HG03095 (cell line): ENCODE data around the gene PCCA.
"Not testable (repeated sequence)": the region's sequence is repeated elsewhere in the genome, so short reads cannot be mapped to it uniquely, and the experiment has no call there.

ENCODE experiments used
- ATAC-seq: cut with Tn5 transposase; IDR thresholded peaks from one replicate; pipeline ENCODE4 v1.9.1; 2021; ENCODE audit warnings: moderate library complexity; ENCODE audit not compliant: unreplicated experiment

The PCCA gene

DNA sequence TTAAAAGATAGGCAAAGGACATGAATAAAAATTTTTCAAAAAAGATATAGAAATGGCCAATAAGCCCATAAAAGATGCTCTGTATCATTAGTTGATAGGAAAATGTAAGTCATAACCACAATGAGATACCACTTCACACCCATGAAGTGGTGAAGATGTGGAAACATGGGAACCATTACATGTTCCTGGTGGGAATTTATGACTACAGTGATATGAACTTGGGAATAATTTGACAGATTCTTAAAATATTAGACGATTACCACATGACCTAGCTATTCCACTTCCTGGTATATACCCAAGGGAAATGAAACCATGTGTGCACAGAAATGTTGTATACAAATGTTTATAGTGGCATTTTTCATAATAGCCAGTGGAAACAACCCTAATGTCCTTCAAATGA, 267.5 kb downstream of the PCCA start:
- ATAC-seq: no peak

DNA sequence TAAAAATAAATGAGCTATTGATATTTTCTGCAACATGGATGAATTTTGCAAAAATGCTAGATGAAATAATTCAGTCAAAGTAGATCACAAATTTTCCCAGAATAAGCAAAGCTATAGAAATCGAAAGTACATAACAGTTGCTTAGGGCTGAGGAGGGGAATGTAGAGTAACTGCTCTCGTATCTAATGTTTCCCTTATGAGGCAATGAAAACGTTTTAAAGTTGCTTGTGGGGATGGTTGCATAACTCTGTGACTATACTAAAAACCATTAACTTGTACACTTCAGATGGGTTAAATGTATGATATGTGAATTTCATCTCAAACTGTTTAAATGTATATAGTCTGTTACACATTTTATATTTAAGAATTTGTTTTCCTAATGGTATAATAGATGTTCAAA, 268.0 kb downstream of the PCCA start:
- ATAC-seq: no peak

DNA sequence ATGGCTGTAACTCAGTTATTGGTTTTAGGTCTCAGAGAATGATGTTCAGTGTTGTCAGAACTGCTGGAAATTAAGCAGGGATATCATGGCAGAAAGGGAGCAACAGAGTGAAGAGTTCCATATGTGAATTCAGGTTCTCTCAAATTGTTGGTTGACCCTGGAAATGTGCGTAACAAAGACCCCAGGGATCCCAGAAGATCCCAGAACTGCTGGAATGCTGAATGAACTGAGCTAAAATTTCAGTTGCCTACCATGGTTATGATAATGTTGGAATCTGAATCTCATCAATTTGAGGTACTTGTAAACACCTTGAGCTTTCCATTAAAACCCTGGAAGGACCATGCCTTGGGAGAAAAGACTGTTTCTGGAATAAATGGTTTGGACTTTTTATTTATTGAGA, 268.9 kb downstream of the PCCA start:
- no peak for ATAC-seq

DNA sequence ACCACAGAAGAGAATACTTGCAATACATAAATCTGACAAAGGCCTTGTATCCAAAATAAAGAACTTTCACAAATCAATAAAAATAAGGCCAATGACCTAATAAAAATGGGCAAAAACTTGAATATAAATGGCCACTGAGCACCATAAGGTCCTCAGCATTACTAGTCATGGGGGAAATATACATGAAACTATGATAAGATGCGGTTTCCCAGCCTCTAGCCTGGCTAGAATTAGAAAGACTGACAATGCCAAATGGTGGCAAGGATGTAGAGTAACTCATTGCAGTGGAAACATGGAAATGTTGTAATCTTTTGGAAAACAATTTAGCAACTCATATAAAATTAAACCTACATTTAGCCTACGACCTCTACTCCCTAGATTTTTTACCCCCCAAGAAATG, 272.6 kb downstream of the PCCA start:
- no peak for ATAC-seq

DNA sequence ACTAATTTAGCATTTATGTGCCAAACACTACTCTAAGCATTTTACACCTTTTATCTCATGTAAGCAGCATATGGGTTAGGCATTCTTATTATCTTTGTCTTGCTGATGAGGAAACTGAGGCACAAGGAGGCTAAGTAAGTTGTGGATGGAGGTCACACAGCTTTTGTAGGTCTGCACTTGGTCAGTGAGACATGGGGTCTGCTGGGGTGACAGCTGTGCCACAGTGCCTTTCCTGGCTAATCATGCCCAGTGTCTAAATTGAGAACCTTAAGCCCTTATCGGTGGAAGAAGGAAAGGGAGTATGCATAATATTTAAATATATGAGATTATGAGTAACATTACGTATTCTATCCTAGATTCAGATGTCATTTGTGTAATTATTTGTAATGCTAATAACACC, 273.5 kb downstream of the PCCA start:
- ATAC-seq: no peak

DNA sequence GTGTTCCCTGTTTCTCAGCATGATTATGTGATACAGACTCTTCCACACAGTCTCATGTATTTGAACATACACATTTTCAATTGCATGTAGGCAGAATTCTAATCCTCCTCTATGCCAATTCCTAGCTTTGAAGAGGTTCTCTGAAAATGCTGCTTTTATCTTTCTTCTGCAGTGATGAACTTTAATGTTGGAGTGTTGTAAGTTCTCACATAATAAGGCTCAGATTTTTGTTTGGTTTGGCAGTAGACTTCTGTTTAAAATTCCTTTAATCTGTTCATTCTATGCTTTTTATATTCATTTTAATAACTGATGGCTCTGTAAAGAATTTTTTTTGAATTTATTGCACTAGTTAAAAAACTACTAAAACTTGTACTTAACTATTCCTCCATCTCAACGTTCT, 273.9 kb downstream of the PCCA start:
- no peak for ATAC-seq

DNA sequence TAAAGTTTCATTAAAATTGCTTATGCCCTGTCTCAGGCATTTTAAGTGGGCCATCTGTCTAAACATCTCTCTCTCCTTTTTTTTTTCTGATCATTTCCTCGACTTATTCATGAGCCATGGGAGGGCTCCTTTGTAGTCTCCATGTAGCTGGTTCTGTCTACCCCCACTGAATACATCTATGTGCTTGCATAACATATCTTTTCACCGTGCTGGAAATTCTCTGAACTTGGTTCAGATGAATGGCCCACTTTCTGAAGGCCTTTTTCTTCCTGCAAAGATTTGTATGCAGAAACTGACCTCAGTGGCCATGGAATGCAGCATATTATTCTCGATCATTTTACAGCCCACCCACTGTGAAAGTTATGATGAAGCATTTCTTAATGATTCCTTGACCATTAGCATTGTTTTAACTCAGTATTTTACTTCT, 274.4 kb downstream of the PCCA start:
- no peak for ATAC-seq

DNA sequence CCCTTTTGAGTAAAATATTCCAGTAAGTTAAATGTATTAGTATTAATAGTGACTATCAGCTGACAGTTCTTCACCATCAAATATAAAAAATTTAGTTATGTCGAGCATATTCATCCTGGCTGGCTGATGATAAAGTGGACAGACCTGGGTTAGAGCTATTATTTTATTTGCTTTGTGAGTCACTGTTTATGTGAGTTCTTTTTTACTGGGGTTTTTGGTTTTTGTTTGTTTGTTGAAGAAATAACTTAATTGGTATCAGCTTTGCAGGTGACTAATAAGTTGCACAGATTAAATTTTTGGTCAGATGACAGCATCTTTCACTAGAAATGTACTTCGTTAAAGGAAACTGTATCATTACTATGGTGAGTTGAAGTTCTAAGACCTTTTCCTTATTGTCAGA, 275.0 kb downstream of the PCCA start:
- no peak for ATAC-seq

DNA sequence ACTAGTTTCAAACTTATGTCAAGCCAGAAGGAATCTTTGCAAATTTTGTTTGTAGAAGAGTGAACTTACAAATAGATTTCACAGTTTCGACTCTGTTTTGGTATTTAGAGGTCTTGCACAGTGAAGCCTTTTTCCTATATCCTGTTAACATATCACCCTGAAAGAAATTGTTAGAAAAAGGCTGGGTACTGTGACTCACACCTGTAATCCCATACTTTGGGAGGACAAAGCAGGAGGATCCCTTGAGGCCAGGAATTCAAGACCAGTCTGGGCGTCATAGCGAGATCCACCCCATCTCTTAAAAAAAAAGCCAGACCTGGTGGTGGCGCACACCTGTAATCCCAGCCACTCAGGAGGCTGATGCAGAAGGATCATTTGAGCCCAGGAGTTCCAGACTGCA, 275.7 kb downstream of the PCCA start:
- ATAC-seq: no peak

DNA sequence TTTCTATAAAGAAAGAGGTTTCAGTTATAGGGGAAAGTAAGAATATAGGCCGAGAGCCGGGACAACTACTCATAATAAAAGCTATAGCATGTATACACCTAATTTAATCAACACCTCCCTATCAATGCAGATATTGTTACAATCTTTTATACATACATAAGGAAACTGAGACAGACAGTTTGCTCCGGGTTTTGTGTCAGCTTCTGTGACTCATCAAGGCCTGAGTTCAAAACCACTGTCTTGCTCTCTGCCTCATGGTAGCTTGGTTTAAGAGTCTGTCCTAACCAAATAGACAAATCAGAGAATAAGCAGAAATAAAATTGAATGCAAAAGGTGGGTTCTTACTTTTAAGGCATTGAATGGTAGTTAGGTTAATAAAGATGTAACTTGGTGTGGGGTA, 276.8 kb downstream of the PCCA start:
- ATAC-seq: no peak

DNA sequence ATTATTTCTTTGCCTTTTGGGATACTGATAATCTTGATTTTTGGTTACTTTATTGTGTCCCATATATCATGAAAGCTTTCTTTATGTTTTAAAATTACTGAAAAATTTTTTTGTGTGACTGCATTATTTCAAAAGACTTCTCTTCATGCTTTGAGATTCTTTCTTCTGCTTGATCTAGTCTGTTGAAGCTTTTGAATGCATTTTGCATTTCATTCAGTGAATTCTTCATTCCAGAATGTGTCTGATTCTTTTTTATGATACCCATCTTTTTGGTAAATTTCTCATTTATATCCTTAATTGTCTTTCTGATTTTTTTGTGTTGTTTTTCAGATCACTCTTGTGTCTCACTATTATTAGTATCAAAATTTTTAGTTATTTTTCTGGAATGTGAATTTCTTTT, 289.6 kb downstream of the PCCA start:
- ATAC-seq: no peak

DNA sequence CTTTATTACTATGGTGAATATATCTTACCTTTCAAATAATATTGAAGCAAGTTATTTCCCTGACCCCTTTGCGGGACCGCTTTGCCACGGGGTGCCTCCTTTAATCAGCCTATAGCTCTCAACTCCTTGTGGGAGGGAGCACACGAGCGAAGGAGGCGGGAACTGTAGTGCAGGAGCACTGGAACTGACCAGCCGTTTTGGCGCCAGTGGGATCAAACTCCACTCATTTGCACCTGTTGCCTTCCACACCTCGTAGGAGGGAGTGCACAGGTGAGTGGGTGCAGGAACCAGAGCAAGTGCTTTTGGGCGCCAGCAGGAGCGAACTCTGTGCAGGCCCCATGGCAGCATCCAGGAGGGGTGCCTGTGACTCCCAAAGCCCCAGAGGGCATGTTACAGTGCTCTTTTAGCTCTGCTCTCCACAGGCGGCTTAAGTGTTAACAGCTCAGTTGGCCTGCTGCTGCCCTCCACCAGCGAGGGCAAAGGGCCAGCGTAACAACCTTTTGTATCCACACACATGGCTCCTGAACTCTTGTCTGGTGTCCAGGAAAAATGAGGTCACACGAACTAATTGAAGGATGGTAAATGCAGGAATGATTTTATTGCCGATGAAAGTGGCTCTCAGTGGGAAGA, 292.8 kb downstream of the PCCA start:
- no peak for ATAC-seq

DNA sequence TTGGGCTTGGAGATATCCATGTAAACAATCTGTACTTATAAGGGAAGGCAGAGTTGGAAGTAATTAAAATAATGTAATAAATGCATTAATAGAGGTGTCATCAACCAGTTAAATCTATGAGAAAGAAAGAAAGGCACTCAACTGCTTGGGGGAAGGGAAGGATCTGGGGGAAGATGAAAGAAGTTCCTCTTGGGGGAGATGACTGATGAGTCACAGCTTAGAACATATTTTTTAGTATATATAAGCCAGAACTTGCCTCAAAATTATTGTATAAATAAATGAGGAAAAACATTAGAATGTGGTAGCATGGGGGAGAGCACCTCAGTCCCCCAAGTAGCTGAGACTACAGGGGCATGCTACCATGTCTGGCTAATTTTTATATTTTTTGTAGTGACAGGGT, 293.9 kb downstream of the PCCA start:
- no peak for ATAC-seq

DNA sequence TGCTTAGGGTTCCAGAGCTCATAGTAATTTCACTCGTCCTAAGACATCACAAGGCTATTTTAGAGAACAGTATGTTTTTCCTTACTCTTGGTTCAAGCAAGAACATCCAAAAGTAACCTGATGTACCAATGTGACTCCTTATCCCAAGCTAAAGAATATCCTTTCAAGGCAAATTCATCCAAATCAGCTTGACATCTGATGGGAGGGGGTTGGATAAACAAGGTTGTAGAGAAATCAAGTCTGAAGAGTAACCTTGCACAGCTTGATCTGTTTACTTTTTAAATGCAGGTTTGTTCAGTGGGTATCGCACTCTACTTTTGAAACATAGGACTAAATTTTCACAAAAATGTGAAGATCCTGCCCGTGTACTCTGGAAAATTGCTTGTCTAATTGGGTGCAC, 298.5 kb downstream of the PCCA start:
- ATAC-seq: no peak

DNA sequence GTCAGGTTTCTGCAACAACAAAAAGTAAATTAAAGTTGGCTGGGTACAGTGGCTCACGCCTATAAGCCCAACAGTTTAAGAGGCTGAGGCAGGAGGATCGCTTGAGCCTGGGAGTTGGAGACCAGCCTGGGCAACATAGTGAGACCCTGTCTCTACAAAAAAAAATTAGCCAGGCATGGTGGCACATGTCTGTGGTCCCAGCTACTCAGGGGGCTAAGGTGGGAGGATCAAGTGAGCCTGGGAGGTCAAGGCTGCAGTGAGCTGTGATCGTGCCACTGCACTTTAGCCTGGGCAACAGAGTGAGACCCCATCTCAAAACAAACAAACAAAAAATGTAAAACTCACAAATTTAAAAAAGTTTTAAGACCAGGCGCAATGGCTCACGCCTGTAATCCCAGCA, 299.3 kb downstream of the PCCA start:
- not testable (repeated sequence) for ATAC-seq

DNA sequence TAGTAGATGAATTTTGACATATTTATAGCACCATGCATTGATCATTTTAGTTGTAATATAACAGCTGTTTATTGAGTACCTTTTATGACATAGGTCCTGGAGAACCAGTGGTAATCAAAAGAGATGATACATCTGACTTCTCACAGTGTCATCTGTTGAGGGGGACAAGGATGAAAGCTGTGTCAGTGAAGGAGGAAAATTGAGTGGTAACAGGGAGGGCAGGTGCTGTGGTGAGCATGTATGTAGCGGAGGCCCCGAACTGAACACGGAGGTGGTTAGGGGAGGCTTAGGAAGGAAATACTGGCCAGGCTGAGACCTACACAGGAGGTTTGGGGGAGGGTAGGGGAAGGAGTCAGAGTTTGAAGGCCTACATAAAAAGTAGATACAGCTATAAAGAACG, 300.0 kb downstream of the PCCA start:
- no peak for ATAC-seq

DNA sequence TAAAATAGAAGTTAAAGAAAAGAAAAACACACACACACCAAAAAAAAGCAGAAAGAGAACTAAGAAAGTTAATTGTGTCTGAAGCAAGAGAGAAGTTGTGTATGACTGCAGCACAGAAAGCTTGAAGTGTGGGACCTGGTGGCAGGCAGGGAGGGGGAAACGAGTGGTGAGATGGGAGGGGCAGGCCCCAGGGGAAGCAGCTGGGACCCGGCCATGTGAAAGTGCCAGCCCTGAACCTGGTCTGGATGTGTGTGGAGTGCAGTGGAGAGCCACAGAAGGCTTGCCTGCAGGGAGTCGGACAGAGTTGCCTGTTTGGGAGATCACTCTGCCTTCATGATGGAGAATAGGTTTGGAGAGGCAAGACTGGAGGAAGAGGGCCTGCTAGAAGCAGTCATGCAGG, 300.7 kb downstream of the PCCA start:
- no peak for ATAC-seq

DNA sequence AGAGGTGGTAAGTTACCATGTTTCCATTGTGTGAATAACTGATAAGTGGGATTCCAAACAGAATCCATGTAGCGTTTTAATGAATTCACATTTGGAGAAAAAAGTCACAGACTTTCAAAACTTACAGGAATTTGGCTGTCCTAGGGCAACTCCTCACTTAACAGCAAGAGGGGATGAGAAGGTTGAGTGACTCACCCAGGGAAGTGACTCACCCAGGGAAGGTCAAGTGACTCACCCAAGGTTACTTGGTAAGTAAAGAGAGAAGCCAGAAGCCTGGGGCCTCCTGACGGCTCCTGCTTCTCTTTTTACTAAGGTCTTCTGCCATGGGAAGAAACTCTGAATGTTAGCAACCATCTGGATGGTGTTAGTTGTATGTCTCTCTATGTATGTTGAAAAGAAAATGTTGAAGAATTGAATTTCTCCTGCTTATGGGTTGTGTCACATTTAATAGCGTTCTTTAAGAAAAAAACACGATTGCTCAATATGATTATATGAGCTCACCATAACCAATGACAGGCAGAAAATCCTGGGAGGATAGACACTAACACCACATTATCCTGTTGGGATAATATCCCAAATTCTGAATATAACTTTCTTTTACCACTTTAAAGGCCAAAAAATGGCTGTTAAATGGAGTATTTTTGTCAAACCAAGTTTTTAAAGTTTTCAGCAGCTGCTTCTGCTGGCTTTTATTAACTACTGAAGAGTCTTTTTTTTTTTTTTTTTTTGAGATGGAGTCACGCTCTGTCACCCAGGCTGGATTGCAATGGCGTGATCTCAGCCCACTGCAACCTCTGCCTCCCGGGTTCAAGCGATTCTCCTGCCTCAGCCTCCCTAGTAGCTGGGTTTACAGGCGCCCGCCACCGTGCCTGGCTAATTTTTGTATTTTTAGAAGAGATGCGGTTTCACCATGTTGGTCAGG, 304.1 kb downstream of the PCCA start:
- ATAC-seq: peak; percentile 54

DNA sequence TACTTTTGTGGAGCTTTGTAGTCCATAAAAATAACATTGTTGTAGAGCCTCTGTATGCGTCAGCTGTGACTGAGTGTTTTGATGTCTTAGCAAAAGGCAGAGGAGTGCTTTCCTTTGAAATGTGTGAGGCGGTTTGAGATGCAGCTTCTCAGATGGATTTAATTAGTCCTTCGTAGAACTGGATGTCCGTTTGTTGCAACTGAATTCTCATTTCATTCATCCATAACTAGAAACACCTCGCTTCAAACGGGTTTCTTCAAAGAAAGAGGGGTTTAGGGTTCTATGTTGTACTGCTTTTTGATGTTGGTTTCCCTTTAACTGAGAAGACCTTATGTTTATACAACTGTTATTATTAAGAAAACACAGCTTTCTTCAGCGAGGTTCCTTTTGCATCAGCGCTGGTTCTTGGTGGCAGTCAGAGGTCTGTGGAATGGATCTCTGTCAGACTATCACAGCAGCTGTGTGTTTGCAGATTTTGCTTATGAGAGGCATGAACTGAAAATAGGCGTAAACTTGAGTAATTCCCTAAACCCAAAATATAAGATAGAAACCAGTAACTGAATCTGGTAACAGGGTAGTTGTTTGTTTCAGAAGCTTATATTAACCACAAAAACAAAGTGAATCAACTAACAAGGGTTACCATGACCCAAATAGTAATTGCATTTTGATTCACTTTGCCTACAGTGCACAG, 305.3 kb downstream of the PCCA start:
- peak; percentile 94 for ATAC-seq

DNA sequence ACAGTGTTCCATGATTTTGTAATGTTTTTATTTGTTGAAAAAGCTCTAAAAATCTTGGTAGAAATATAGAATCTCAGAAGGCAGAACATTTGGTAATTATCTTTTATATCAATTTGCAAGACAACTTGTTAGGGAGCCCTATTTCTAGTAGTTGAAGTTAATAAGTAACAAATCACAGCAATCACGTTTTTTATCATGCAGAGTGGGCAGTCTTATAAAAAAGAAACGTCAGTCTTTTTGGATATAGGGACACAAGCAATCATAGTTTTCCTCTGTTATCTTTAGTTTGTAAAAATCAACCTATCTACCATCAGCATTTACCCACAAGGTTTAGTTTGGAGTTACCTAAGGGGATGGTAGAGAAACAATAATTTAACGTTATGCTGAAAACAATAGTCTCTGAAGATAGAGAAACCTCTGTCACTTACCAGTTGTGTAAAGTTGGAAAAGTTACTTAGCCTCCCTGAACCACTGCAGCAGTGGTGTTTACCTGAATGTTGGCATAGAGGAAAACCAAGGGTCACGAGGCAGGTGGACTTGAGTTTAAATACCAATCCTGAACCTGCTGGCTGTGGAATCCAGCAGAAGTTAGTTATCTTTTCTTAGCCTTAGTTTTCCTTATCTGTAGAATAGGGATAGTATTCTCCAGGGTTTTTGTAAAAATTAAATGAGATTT, 306.9 kb downstream of the PCCA start:
- ATAC-seq: no peak

DNA sequence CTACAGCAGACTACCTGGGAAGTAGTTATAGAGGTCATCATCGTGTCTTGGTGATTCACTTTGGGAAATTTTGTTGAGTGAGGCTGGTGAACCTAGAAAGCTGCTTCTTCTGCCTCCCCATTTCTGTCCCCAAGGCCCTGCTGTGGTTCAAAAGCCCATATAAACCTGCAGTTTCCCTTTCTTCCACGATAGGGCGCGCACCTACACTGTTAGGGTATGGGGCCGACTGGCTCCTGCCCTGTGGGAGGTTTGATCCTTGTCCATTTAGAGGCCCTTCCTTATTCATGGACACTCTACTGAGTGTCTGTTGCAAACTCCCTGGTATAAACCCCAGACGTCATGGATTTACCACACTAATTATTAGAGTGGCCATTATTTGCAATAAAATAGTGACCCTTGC, 307.9 kb downstream of the PCCA start:
- no peak for ATAC-seq
